Pancreas (tissue), 10 donors: ENCODE measurements around the gene ORAI3. TPM values are rescaled to one million over a fixed set of nuclear protein-coding genes. Genes with fewer than 3 reads are reported as not detected.
A peak's percentile ranks its signal among the peaks of the same experiment; 100 is the strongest.

Experiments
- ATAC-seq, 4 donors: fragments of 200-7000 bp; cut with Tn5 transposase; one replicate each; pipeline versions ENCODE4 v1.8.0 to v1.9.1; 2020; ENCODE audit warnings: mild to moderate bottlenecking in 4 of 4, moderate library complexity in 4 of 4
- DNase-seq, 6 donors: peaks; one replicate each; pipeline ENCODE4 v3.0.0-alpha.2; 2020
- FAIRE-seq: peaks from 2 replicates; lab custom pipeline; 2012; peaks lifted over from hg19 to GRCh38; lab: Jason Lieb, UNC
- H3K27ac ChIP-seq, 4 donors: fragments of 200-600 bp; sonication (generic); 1 replicate in 3 of 4; 2 replicates in 1 of 4; pipeline versions ENCODE4 v1.5.0 to v1.8.0; 2020
- H3K27me3 ChIP-seq, 4 donors: fragments of 200-600 bp; one replicate each; pipeline ENCODE4 v1.8.0; 2021
- H3K36me3 ChIP-seq, 3 donors: fragments of 200-600 bp; sonication (generic) in 1 of 3; one replicate each; pipeline versions ENCODE4 v1.5.0 to v1.8.0; 2020 to 2021
- H3K4me1 ChIP-seq, 3 donors: fragments of 200-600 bp; one replicate each; pipeline ENCODE4 v1.8.0; 2021
- H3K4me3 ChIP-seq, 4 donors: fragments of 200-600 bp; sonication (generic) in 2 of 4; one replicate each; pipeline versions ENCODE4 v1.5.0 to v1.8.0; 2020 to 2021
- H3K9me3 ChIP-seq, 4 donors: fragments of 200-600 bp; one replicate each; pipeline ENCODE4 v1.8.0; 2021
- CTCF ChIP-seq, 4 donors: fragments of 200-600 bp; sonication (generic) in 3 of 4; IDR thresholded peaks; one replicate each; pipeline versions ENCODE4 v1.5.0 to v1.8.0; 2021; ENCODE audit warnings: antibody characterized with exemption in 4 of 4
- WGBS, 2 donors: extraction: QIAGEN DNeasy Blood & Tissue Kit; methylation state at CpG; one replicate each; pipeline ENCODE4 v1.1.7; 2013; 5-methylcytosine and 5-hydroxymethylcytosine counted together
- intact Hi-C, 3 donors: fragments of 100-400 bp; cut with DNase I; formaldehyde crosslinking; loops; one replicate each; pipeline versions ENCODE4 v1.11.1 to v1.14.2; 2022
- polyA plus RNA-seq, 2 donors: library from polyadenylated mRNA; stranded (reverse); fragments of 200-250 nt; gene quantifications; one replicate each; pipeline ENCODE4 v1.2.3, GENCODE V29; 2013
- total RNA-seq, 6 donors: library from RNA; stranded (reverse); fragmentation: NEBNext Ultra II Directional in 4 of 6; extraction: Animal tissue kit (Norgen Biotek cat#: 25700) in 4 of 6; gene quantifications; one replicate each; pipeline versions ENCODE4 v1.2.1 to v1.2.4, GENCODE V29; 2021 to 2023
- donor health status: healthy with polysubstance abuse.
- donor health status: DM: no; HTN: no; CAD: no; lungs with moderate emphysema.
- donor health status: DM: no; HTN: no; CAD: no.
- donor health status: control.
- donor health status: control.
- donor health status: Bipolar disorder and iron deficiency.
- donor health status: DM: yes; HTN: yes; CAD: no.
- donor health status: DM: no; HTN: no; CAD: no.
- donor health status: DM: no; HTN: no; CAD: no.
- donor health status: DM: yes; HTN: yes; CAD: no.

Gene ORAI3
- total and polyA plus RNA-seq, 8 donors, result 8.6 to 12.5 (median 10.4) TPM

GRCh38 chr16:30986129-30986991, 37.5 kb downstream of the ORAI3 start:
- intact Hi-C loops, result loop anchor here in 2 of 3 donors (2.0 to 10.0 kb wide), 4 partner anchors 98 to 458 kb away; partner anchors contain the start of genes PRSS53 (in 1 of the 2) and ZNF843 (in 1 of the 2)
- ATAC-seq (no peak), DNase-seq (peak in 1 of 6 donors; percentile 74), FAIRE-seq (no peak)
- H3K27ac ChIP-seq, result peak overlapping the region in 3 of 4 donors; percentile 85 to 87 (median 87)
- no peaks in the 10 kb centered on the region for H3K27me3 ChIP-seq
- peaks cover 0 to 5% (median 0%) of the 10 kb centered on the region in 3 donors for H3K36me3 ChIP-seq
- 80 to 88% methylated on average over 28 to 29 of the region's 29 CpGs for WGBS, 2 donors
- no peak for TF ChIP-seq CTCF (IDR thresholded peaks at IDR 0.05)
- peaks cover 0 to 7% (median 0%) of the 10 kb centered on the region in 3 donors for H3K4me1 ChIP-seq
- H3K4me3 ChIP-seq, result peak overlapping the region in 2 of 4 donors; percentile 46 to 61
- no peaks in the 10 kb centered on the region for H3K9me3 ChIP-seq

- FAIRE-seq (no peak), DNase-seq (peak in 1 of 6 donors; percentile 66), ATAC-seq (no peak)
- Histone ChIP-seq H3K27me3 (no peaks in the 10 kb centered on the region), H3K4me1 (peaks cover 0 to 7% (median 0%) of the 10 kb centered on the region in 3 donors), H3K27ac (no peak overlapping the region), H3K9me3 (no peaks in the 10 kb centered on the region), H3K4me3 (no peak overlapping the region), H3K36me3 (no peaks in the 10 kb centered on the region)
- no peak for TF ChIP-seq CTCF (IDR thresholded peaks at IDR 0.05)
- WGBS, 2 donors, result 94 to 95% methylated on average over 30 of the region's 30 CpGs
- intact Hi-C loops, result loop anchor here in 2 of 3 donors (2.0 to 10.0 kb wide), 4 partner anchors 97 to 457 kb away; partner anchors contain the start of genes PRSS53 (in 1 of the 2) and ZNF843 (in 1 of the 2)
Measured at GRCh38 chr16:30987581-30988190, 38.8 kb downstream of the ORAI3 start.

- Histone ChIP-seq H3K27me3 (no peaks in the 10 kb centered on the region), H3K4me1 (peaks cover 0 to 7% (median 0%) of the 10 kb centered on the region in 3 donors), H3K27ac (no peak overlapping the region), H3K36me3 (no peaks in the 10 kb centered on the region), H3K9me3 (no peaks in the 10 kb centered on the region), H3K4me3 (no peak overlapping the region)
- intact Hi-C loops, result loop anchor here in 2 of 3 donors (5.0 to 10.0 kb wide), 3 partner anchors 95 to 455 kb away; partner anchors contain the start of genes PRSS53 (in 1 of the 2) and ZNF843 (in 1 of the 2)
- FAIRE-seq, result no peak
- ATAC-seq, result no peak
- 70 to 81% methylated on average over 23 of the region's 23 CpGs for WGBS, 2 donors
- no peak for TF ChIP-seq CTCF (IDR thresholded peaks at IDR 0.05)
- DNase-seq, result peak in 1 of 6 donors; percentile 37
Measured at GRCh38 chr16:30989469-30990047, 40.7 kb downstream of the ORAI3 start.

GRCh38 chr16:30990105-30990504, 41.2 kb downstream of the ORAI3 start:
- peaks cover 0 to 7% (median 0%) of the 10 kb centered on the region in 3 donors for H3K4me1 ChIP-seq
- H3K27me3 ChIP-seq, result no peaks in the 10 kb centered on the region
- no peak overlapping the region for H3K4me3 ChIP-seq
- no peaks in the 10 kb centered on the region for H3K36me3 ChIP-seq
- ATAC-seq, result no peak
- DNase-seq, result peak in 1 of 6 donors; percentile 61
- TF ChIP-seq CTCF (IDR thresholded peaks at IDR 0.05), result no peak
- no peak for FAIRE-seq
- WGBS, 2 donors, result 61% methylated on average over 12 of the region's 12 CpGs
- intact Hi-C loops, result no loop called here
- H3K9me3 ChIP-seq, result no peaks in the 10 kb centered on the region
- no peak overlapping the region for H3K27ac ChIP-seq
